ENCODE data around the gene FZD8.

The FZD8 gene

DNA sequence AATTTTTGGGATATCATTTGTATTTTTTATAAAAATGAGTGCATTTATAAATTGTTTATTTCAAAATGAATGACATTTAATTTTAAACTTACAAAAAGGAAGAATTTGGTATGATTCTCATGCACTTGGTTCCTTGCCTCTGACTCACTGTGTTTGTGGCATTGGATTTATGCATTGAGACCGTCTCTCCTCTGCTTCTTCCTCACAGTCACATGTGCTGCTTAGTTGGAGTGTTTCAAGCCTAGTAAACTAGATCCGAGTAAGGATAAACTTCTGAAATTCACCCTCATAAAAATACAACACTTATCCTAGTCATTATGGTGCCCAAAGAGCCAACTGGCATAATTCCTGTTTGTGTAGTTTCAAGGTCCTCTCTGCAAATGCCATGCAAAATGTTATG, 19.1 kb upstream of the FZD8 start:
- H3K4me3 ChIP-seq (ENCODE audit: low read depth in 1 of 2, low read length in 2 of 2) = no peak overlapping the region
- no peaks in the 10 kb centered on the region for H3K27me3 ChIP-seq (ENCODE audit: low read depth, low read length)
- no peaks in the 10 kb centered on the region for H3K36me3 ChIP-seq (ENCODE audit: control insufficient read depth in 1 of 2, insufficient read depth in 2 of 2, low read length in 2 of 2)
- no peak overlapping the region for H3K27ac ChIP-seq (ENCODE audit: low read length)
- no peaks in the 10 kb centered on the region for H3K9me3 ChIP-seq (ENCODE audit: control insufficient read depth in 1 of 2, low read length in 2 of 2)
- no peaks in the 10 kb centered on the region for H3K4me1 ChIP-seq (ENCODE audit: control insufficient read depth in 1 of 2, insufficient read depth in 2 of 2, low read length in 2 of 2)

DNA sequence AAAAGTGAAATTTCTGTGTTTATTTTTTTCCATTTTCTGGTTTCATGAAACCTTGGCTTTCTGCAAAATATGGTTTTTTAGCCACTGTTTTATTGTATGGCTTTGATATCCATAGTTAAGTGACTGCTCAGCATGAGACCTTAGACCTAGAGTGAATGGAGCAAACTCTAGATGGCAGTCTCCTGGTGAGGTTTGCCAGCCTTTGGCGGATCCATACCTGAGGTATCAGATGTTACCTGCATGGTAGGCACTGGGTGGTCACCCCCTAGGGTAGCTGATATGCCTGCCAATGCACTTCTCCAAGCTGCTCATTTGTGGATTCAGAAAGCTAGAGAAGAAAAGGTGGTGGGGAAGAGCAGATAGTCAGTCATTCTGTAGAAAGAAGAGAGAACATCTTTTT, 17.4 kb upstream of the FZD8 start:
- H3K27ac ChIP-seq (ENCODE audit: low read length) = no peak overlapping the region
- no peaks in the 10 kb centered on the region for H3K9me3 ChIP-seq (ENCODE audit: control insufficient read depth in 1 of 2, low read length in 2 of 2)
- H3K27me3 ChIP-seq (ENCODE audit: low read depth, low read length) = no peaks in the 10 kb centered on the region
- no peak overlapping the region for H3K4me3 ChIP-seq (ENCODE audit: low read depth in 1 of 2, low read length in 2 of 2)
- no peaks in the 10 kb centered on the region for H3K36me3 ChIP-seq (ENCODE audit: control insufficient read depth in 1 of 2, insufficient read depth in 2 of 2, low read length in 2 of 2)
- H3K4me1 ChIP-seq (ENCODE audit: control insufficient read depth in 1 of 2, insufficient read depth in 2 of 2, low read length in 2 of 2) = no peaks in the 10 kb centered on the region

DNA sequence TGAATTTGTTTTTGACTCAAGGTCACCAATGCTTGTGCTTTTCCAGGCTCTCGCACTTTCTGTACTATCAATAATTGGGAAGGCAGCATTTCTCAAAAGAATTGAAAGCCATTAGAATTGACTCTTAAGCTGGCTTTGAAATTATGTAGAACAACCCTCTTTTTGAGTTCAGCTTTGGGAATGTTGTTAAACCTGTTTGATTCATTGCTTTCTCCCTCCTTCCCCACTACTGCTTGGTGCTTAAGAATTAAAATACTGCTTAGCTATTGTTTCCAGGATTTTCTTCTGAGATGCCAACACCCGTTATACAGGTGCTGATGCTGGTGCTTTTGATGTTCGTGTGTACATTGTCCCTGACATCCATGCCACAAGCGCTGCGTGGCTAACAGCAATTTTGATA, 15.5 kb upstream of the FZD8 start:
- no peaks in the 10 kb centered on the region for H3K27me3 ChIP-seq (ENCODE audit: low read depth, low read length)
- no peaks in the 10 kb centered on the region for H3K4me1 ChIP-seq (ENCODE audit: control insufficient read depth in 1 of 2, insufficient read depth in 2 of 2, low read length in 2 of 2)
- no peak overlapping the region for H3K4me3 ChIP-seq (ENCODE audit: low read depth in 1 of 2, low read length in 2 of 2)
- H3K36me3 ChIP-seq (ENCODE audit: control insufficient read depth in 1 of 2, insufficient read depth in 2 of 2, low read length in 2 of 2) = no peaks in the 10 kb centered on the region
- no peaks in the 10 kb centered on the region for H3K9me3 ChIP-seq (ENCODE audit: control insufficient read depth in 1 of 2, low read length in 2 of 2)
- H3K27ac ChIP-seq (ENCODE audit: low read length) = no peak overlapping the region

DNA sequence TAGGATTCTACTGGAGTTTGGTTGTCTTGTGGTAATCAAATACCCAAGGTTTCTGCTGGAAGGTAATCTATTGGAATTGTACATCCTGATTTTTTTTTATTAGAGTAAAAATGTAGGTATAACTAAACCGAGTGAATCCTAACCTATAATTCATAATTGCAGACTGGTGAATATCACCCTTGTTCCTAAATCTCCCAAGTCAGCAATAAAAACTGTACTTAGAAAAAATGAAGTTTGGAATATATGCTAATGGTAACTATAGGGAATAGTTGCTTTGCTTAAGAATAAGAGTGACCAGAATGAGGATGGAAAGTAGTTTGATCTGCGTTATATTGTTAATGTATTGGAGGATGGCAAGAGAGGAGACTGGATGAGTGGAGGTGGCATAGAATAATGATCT, 10.7 kb upstream of the FZD8 start:
- Histone ChIP-seq H3K4me3 (ENCODE audit: low read depth in 1 of 2, low read length in 2 of 2) (no peak overlapping the region), H3K27ac (ENCODE audit: low read length) (no peak overlapping the region), H3K36me3 (ENCODE audit: control insufficient read depth in 1 of 2, insufficient read depth in 2 of 2, low read length in 2 of 2) (no peaks in the 10 kb centered on the region), H3K9me3 (ENCODE audit: control insufficient read depth in 1 of 2, low read length in 2 of 2) (no peaks in the 10 kb centered on the region), H3K27me3 (ENCODE audit: low read depth, low read length) (no peaks in the 10 kb centered on the region), H3K4me1 (ENCODE audit: control insufficient read depth in 1 of 2, insufficient read depth in 2 of 2, low read length in 2 of 2) (no peaks in the 10 kb centered on the region)

DNA sequence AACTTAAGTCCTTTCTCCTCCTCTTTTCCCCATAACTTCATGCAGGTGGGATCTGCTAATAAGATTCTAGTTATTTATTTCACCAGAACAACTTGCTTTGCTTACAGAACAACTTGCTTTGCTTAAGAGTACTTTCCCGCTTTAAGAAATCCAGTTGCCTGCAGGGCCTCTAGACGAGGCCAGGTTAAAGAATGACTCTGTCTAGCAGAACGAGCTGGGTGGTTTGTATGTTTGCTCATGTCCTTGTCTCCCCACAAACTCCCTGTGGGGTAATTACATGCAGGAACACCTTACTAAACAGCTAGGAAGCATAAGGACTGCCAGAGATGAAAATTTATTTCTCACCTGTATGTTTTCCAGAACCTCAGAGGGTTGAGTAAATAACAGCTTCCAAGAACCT, 8.8 kb upstream of the FZD8 start:
- no peak overlapping the region for H3K4me3 ChIP-seq (ENCODE audit: low read depth in 1 of 2, low read length in 2 of 2)
- H3K9me3 ChIP-seq (ENCODE audit: control insufficient read depth in 1 of 2, low read length in 2 of 2) = no peaks in the 10 kb centered on the region
- H3K4me1 ChIP-seq (ENCODE audit: control insufficient read depth in 1 of 2, insufficient read depth in 2 of 2, low read length in 2 of 2) = no peaks in the 10 kb centered on the region
- H3K27me3 ChIP-seq (ENCODE audit: low read depth, low read length) = no peaks in the 10 kb centered on the region
- H3K36me3 ChIP-seq (ENCODE audit: control insufficient read depth in 1 of 2, insufficient read depth in 2 of 2, low read length in 2 of 2) = no peaks in the 10 kb centered on the region
- H3K27ac ChIP-seq (ENCODE audit: low read length) = no peak overlapping the region

DNA sequence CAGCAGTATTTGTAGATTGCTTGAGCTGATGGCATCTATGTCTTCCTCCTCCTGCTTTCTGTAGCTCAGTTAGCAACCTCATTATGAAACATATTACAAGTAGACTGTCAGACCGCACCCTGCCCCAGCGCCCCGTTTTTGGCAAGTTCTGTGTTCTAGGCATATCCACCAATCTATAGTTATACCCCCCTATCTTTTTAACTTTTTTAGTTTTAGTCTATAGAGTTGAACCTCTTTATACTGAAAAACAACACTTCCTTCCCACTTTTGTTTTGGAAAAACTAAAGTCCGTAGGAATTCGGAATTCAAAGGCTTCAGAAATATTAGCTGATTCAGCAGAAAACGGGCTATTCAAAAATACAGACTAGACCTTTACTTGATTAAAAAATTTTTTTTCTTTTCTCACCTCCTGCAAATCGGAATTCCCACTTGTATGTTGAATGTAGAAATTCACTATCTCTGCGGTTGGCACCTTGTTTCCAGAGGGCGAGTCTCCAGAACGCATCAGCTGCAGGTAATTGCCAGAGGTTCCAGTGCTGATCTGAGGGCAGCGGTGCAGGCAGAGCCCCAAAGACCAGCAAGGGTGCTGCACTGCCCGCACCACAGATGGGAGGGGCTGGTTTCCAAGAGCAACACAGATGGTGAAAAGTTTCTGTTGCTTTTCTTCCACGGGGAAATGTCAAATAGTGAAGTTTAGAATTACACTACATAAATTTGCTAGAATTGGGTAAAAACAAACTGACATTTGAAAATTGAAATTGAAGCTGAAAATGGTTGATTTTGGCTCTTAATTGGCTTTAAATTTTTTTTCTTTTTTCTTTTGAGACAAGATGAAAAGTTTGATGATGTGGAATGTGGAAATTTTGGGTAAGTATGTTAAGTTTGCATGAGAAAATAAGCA, 2.2 kb upstream of the FZD8 start:
- H3K4me3 ChIP-seq (ENCODE audit: low read depth in 1 of 2, low read length in 2 of 2) = peak overlapping the region; percentile 70 to 79

DNA sequence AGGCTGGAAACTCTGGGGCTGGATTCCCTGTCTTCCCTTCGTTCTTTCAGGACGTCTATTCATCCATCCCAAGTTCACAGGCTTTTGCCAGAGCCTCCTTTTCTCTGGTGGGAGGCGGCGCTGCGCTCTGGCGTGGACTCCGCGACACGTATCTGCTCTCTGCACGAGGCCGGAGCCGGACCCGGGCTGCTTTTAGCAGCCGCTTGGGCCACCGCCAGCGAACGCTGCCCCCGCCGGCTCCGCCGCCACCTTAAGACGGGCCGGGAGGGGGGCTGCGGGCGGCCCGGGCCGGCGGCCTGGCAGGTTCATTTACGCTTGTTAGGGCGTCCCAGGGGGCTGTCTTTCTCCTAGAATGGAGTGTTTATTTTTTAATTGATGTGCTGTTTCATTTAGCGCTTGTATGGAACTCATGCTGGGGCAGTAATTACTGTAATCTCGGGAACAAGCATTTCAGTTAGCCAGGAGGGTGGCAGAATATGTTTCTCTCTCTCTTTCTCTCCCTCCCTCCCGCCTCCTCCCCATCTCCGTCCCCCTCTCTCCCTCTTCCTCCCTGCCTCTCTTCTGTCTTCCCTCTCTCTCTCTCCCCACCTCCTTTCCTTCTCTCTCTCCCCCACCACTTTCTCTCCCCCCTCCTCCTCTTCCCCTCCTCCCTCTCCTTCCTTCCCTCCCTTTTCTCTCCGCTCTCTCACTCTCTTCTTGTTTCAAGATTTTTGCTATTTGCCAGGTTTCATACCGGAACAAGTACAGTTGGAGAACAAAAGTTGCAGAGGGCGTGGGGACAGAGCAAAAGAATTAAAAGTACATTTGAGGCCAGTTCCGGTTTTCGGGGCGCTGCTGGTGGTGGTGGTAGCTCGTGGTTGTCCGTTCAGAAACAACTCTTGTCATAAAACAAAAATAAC, 1.3 kb upstream of the FZD8 start:
- peaks cover 4% of the 10 kb centered on the region for H3K27me3 ChIP-seq (ENCODE audit: low read depth, low read length)
- no peaks in the 10 kb centered on the region for H3K9me3 ChIP-seq (ENCODE audit: control insufficient read depth in 1 of 2, low read length in 2 of 2)
- H3K4me1 ChIP-seq (ENCODE audit: control insufficient read depth in 1 of 2, insufficient read depth in 2 of 2, low read length in 2 of 2) = peaks cover 0 to 25% of the 10 kb centered on the region in 2 donors
- H3K27ac ChIP-seq (ENCODE audit: low read length) = peak overlapping the region; percentile 61
- no peaks in the 10 kb centered on the region for H3K36me3 ChIP-seq (ENCODE audit: control insufficient read depth in 1 of 2, insufficient read depth in 2 of 2, low read length in 2 of 2)
- H3K4me3 ChIP-seq (ENCODE audit: low read depth in 1 of 2, low read length in 2 of 2) = peak overlapping the region; percentile 70 to 79

More for the DNA sequence above, 2.2 kb upstream of the FZD8 start:
- H3K27ac ChIP-seq (ENCODE audit: low read length) = peak overlapping the region; percentile 61
- H3K4me1 ChIP-seq (ENCODE audit: control insufficient read depth in 1 of 2, insufficient read depth in 2 of 2, low read length in 2 of 2) = peaks cover 0 to 25% of the 10 kb centered on the region in 2 donors
- H3K36me3 ChIP-seq (ENCODE audit: control insufficient read depth in 1 of 2, insufficient read depth in 2 of 2, low read length in 2 of 2) = no peaks in the 10 kb centered on the region
- H3K9me3 ChIP-seq (ENCODE audit: control insufficient read depth in 1 of 2, low read length in 2 of 2) = no peaks in the 10 kb centered on the region
- H3K27me3 ChIP-seq (ENCODE audit: low read depth, low read length) = no peaks in the 10 kb centered on the region

DNA sequence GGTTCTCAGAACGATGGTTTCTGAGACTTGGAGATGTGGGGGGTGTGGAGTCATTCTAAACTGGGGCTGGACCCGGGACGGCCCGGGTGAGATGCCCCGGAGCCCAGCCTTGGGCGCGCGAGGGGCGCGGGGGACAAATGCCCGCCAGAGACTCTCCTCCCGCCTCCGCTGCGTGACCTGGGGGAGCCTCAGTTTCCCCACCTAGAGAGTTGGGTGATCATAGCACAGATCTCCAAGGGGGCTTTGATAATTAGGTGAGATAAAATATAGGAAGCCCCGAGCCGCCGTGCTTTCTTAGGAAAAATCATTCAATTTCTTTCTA, 658 bp upstream of the FZD8 start:
- Histone ChIP-seq H3K36me3 (ENCODE audit: control insufficient read depth in 1 of 2, insufficient read depth in 2 of 2, low read length in 2 of 2) (no peaks in the 10 kb centered on the region), H3K27ac (ENCODE audit: low read length) (no peak overlapping the region)

DNA sequence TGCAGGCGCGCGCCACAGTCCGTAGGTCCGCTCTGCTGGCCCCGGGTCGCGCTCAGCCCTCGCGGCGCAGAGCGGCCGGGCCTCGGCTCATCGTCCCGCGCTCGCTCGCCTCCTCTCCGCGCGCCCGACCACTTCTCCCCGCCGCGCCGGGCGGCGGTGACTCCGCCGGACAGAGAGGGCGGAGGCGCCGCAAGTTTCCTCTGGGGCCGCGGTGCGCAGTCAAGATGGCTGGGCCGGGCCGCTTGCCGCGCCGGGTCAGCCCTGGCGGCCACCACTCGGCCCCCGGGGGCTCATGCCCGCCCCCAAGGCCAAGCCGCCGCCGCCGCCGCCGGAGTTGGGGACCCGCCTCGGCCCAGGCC, 441 bp downstream of the FZD8 start:
- H3K36me3 ChIP-seq (ENCODE audit: control insufficient read depth in 1 of 2, insufficient read depth in 2 of 2, low read length in 2 of 2) = no peaks in the 10 kb centered on the region
- no peaks in the 10 kb centered on the region for H3K9me3 ChIP-seq (ENCODE audit: control insufficient read depth in 1 of 2, low read length in 2 of 2)
- peak overlapping the region; percentile 63 to 79 for H3K4me3 ChIP-seq (ENCODE audit: low read depth in 1 of 2, low read length in 2 of 2)
- H3K4me1 ChIP-seq (ENCODE audit: control insufficient read depth in 1 of 2, insufficient read depth in 2 of 2, low read length in 2 of 2) = peaks cover 0 to 25% of the 10 kb centered on the region in 2 donors
- peaks cover 4% of the 10 kb centered on the region for H3K27me3 ChIP-seq (ENCODE audit: low read depth, low read length)
- H3K27ac ChIP-seq (ENCODE audit: low read length) = no peak overlapping the region

More for the DNA sequence above, 658 bp upstream of the FZD8 start:
- Histone ChIP-seq H3K27me3 (ENCODE audit: low read depth, low read length) (peaks cover 4% of the 10 kb centered on the region), H3K4me3 (ENCODE audit: low read depth in 1 of 2, low read length in 2 of 2) (peak overlapping the region; percentile 70 to 79), H3K4me1 (ENCODE audit: control insufficient read depth in 1 of 2, insufficient read depth in 2 of 2, low read length in 2 of 2) (peaks cover 0 to 25% of the 10 kb centered on the region in 2 donors), H3K9me3 (ENCODE audit: control insufficient read depth in 1 of 2, low read length in 2 of 2) (no peaks in the 10 kb centered on the region)

DNA sequence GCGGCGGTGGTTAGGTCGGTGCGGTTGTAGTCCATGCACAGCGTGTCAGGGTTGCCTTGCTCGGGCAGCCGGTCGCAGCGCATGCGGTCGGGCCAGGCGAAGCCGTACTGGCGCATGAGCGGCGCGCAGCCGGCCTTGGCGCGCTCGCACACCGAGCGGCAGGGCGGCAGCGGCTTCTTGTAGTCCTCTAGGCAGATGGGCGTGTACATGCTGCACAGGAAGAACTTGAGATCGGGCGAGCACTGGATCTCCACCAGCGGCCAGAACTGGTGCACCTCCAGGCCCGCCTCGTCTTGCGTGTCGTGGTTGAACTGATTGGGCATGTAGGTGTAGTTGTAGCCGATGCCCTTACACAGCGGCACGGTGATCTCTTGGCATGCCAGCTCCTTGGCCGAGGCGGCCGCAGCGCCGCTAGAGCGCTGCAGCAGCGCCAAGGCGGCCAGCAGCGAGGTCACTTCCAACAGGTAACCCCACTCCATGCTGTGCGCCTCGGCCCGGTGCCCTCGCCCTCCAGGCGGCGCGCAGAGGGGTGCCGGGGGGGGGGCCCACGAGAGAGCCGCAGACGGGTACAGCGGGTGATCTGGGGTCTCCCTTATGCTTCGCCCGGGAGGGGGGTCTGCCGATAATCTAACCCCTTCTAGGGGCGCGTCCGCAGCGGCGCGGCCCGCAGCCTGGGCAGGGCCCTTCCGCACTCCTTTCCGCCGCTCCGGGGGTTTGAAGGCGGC, 983 bp downstream of the FZD8 start:
- peaks cover 0 to 25% of the 10 kb centered on the region in 2 donors for H3K4me1 ChIP-seq (ENCODE audit: control insufficient read depth in 1 of 2, insufficient read depth in 2 of 2, low read length in 2 of 2)
- no peak overlapping the region for H3K27ac ChIP-seq (ENCODE audit: low read length)
- peak overlapping the region; percentile 63 to 79 for H3K4me3 ChIP-seq (ENCODE audit: low read depth in 1 of 2, low read length in 2 of 2)

DNA sequence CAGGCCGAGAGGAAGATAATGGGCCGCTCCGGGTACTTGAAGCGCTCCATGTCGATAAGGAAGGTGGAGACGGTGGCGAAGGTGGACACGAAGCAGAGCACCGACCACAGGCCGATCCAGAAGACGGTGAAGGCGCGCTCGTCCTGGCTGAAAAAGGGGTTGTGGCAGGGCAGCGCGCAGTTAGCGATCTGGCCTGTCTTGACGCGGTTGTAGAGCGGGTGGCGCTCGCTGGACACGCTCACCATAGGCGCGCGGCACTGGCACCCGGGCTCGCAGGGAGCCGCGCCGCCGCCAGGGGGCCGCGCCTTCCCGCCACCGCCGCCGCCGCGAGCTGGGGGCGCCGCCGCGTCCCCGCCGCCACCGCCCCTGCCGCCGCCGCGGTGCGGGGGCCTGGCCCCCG, 1.6 kb downstream of the FZD8 start:
- H3K27me3 ChIP-seq (ENCODE audit: low read depth, low read length) = peaks cover 4% of the 10 kb centered on the region
- H3K36me3 ChIP-seq (ENCODE audit: control insufficient read depth in 1 of 2, insufficient read depth in 2 of 2, low read length in 2 of 2) = no peaks in the 10 kb centered on the region
- H3K4me3 ChIP-seq (ENCODE audit: low read depth in 1 of 2, low read length in 2 of 2) = peak overlapping the region; percentile 44 to 68
- no peaks in the 10 kb centered on the region for H3K9me3 ChIP-seq (ENCODE audit: control insufficient read depth in 1 of 2, low read length in 2 of 2)
- peaks cover 0 to 25% of the 10 kb centered on the region in 2 donors for H3K4me1 ChIP-seq (ENCODE audit: control insufficient read depth in 1 of 2, insufficient read depth in 2 of 2, low read length in 2 of 2)
- H3K27ac ChIP-seq (ENCODE audit: low read length) = no peak overlapping the region

More for the DNA sequence above, 983 bp downstream of the FZD8 start:
- H3K36me3 ChIP-seq (ENCODE audit: control insufficient read depth in 1 of 2, insufficient read depth in 2 of 2, low read length in 2 of 2) = no peaks in the 10 kb centered on the region
- H3K27me3 ChIP-seq (ENCODE audit: low read depth, low read length) = peaks cover 4% of the 10 kb centered on the region
- H3K9me3 ChIP-seq (ENCODE audit: control insufficient read depth in 1 of 2, low read length in 2 of 2) = no peaks in the 10 kb centered on the region

Data from muscle layer of duodenum (tissue), 2 donors.